CD4-positive, alpha-beta T cell treated with Interferon gamma for 1 hour (primary cell): ENCODE data around the gene SLC37A1.

Experiments used
- DNase-seq: peaks from one replicate; pipeline ENCODE4 v3.0.0-alpha.2; 2020

SLC37A1 gene

GRCh38 chr21:42530167-42530518 is 16.5 kb downstream of the SLC37A1 start:
- DNase-seq, result no peak

- DNase-seq, result no peak
Measured at GRCh38 chr21:42531771-42532170, 18.1 kb downstream of the SLC37A1 start.

- DNase-seq, result peak; percentile 74
Measured at GRCh38 chr21:42532466-42533181, 19.0 kb downstream of the SLC37A1 start.

- no peak for DNase-seq
Measured at GRCh38 chr21:42533306-42533962, 19.8 kb downstream of the SLC37A1 start.

GRCh38 chr21:42533963-42534355 is 20.3 kb downstream of the SLC37A1 start:
- no peak for DNase-seq

- DNase-seq, result peak; percentile 55
Measured at GRCh38 chr21:42534421-42535378, 21.0 kb downstream of the SLC37A1 start.

- DNase-seq, result peak; percentile 58
Measured at GRCh38 chr21:42535602-42536171, 22.0 kb downstream of the SLC37A1 start.

GRCh38 chr21:42536601-42537000 is 22.9 kb downstream of the SLC37A1 start:
- no peak for DNase-seq

- DNase-seq, result peak; percentile 12
Measured at GRCh38 chr21:42537106-42537742, 23.6 kb downstream of the SLC37A1 start.

GRCh38 chr21:42538479-42539275 is 25.0 kb downstream of the SLC37A1 start:
- DNase-seq, result no peak

- DNase-seq, result no peak
Measured at GRCh38 chr21:42539342-42539741, 25.7 kb downstream of the SLC37A1 start.

- DNase-seq, result no peak
Measured at GRCh38 chr21:42539931-42540343, 26.3 kb downstream of the SLC37A1 start.

- no peak for DNase-seq
Measured at GRCh38 chr21:42540396-42540795, 26.7 kb downstream of the SLC37A1 start.

GRCh38 chr21:42541174-42541573 is 27.5 kb downstream of the SLC37A1 start:
- DNase-seq, result no peak

- no peak for DNase-seq
Measured at GRCh38 chr21:42541618-42542017, 28.0 kb downstream of the SLC37A1 start.

GRCh38 chr21:42542196-42542595 is 28.5 kb downstream of the SLC37A1 start:
- no peak for DNase-seq

- DNase-seq, result no peak
Measured at GRCh38 chr21:42542596-42542995, 28.9 kb downstream of the SLC37A1 start.

GRCh38 chr21:42543106-42543847 is 29.6 kb downstream of the SLC37A1 start:
- no peak for DNase-seq

GRCh38 chr21:42544544-42544943 is 30.9 kb downstream of the SLC37A1 start:
- DNase-seq, result no peak

- DNase-seq, result no peak
Measured at GRCh38 chr21:42545317-42545716, 31.7 kb downstream of the SLC37A1 start.

- DNase-seq, result no peak
Measured at GRCh38 chr21:42545745-42546144, 32.1 kb downstream of the SLC37A1 start.
